Naive thymus-derived CD4-positive, alpha-beta T cell (primary cell): Measurements from ENCODE around the gene TNPO1. TPM values are rescaled to one million over a fixed set of nuclear protein-coding genes. Genes with fewer than 3 reads are reported as not detected.

Source experiments
- ATAC-seq: fragments of 150-1000 bp; cut with Tn5 transposase; 2 replicates; pipeline ENCODE4 v1.10.0; 2021; ENCODE audit warnings: mild to moderate bottlenecking, moderate library complexity
- CTCF ChIA-PET: fragments of 350-600 bp; sonication (Branson Sonifier 250); formaldehyde crosslinking; loops from one replicate; lab custom pipeline; 2021; ENCODE audit warnings: antibody characterized with exemption; lab: Charles Lee
- POLR2A ChIA-PET: fragments of 350-600 bp; sonication (Branson Sonifier 250); formaldehyde crosslinking; loops from one replicate; lab custom pipeline; 2021; ENCODE audit warnings: antibody characterized with exemption, inconsistent platforms; lab: Charles Lee
- DNase-seq, 9 donors: peaks; one replicate each; pipeline versions ENCODE4 v3.0.0 to v3.0.0-alpha.2; 2020 to 2022; ENCODE audit warnings: mixed read lengths in 1 of 9
- H3K27ac ChIP-seq: one replicate; pipeline ENCODE4 v1.7.0; 2013; ENCODE audit warnings: mild to moderate bottlenecking, low read depth, low read length, moderate library complexity
- H3K27me3 ChIP-seq, 2 donors: one replicate each; pipeline ENCODE4 v1.7.0; 2013; ENCODE audit warnings: low read length in 2 of 2, mild to moderate bottlenecking in 2 of 2, moderate library complexity in 2 of 2; ENCODE audit not compliant: control insufficient read depth in 2 of 2, insufficient read depth in 2 of 2
- H3K36me3 ChIP-seq, 3 experiments: 1 replicate in 2 of 3; 2 replicates in 1 of 3; pipeline ENCODE4 v1.7.0; 2013; ENCODE audit warnings: low read length in 3 of 3, mild to moderate bottlenecking in 3 of 3, moderate library complexity in 1 of 3; ENCODE audit not compliant: insufficient read depth in 3 of 3, control insufficient read depth in 2 of 3
- H3K4me1 ChIP-seq, 2 donors: one replicate each; pipeline ENCODE4 v1.7.0; 2013; ENCODE audit warnings: low read length in 2 of 2, mild to moderate bottlenecking in 2 of 2, moderate library complexity in 1 of 2; ENCODE audit not compliant: control insufficient read depth in 2 of 2, insufficient read depth in 2 of 2
- H3K4me3 ChIP-seq: 2 replicates; pipeline ENCODE4 v1.7.0; 2013; ENCODE audit warnings: mild to moderate bottlenecking, low read length
- H3K9me3 ChIP-seq, 3 experiments: 1 replicate in 2 of 3; 2 replicates in 1 of 3; pipeline ENCODE4 v1.7.0; 2013; ENCODE audit warnings: low read length in 3 of 3; ENCODE audit not compliant: control insufficient read depth in 2 of 3
- H3K27ac Mint-ChIP-seq, 9 donors: one replicate each; pipeline ENCODE4 v1.8.0; 2020 to 2022; ENCODE audit warnings: mixed read lengths in 9 of 9, mild to moderate bottlenecking in 8 of 9, moderate library complexity in 5 of 9, inconsistent platforms in 2 of 9
- H3K27me3 Mint-ChIP-seq, 5 donors: one replicate each; pipeline ENCODE4 v1.8.0; 2021 to 2022; ENCODE audit warnings: mixed read lengths in 5 of 5, mild to moderate bottlenecking in 1 of 5
- H3K36me3 Mint-ChIP-seq, 5 donors: one replicate each; pipeline ENCODE4 v1.8.0; 2020 to 2022; ENCODE audit warnings: mixed read lengths in 5 of 5, mild to moderate bottlenecking in 3 of 5, inconsistent platforms in 1 of 5
- H3K4me1 Mint-ChIP-seq, 7 donors: one replicate each; pipeline ENCODE4 v1.8.0; 2020 to 2022; ENCODE audit warnings: mixed read lengths in 7 of 7, mild to moderate bottlenecking in 3 of 7, inconsistent platforms in 1 of 7
- H3K4me3 Mint-ChIP-seq, 10 donors: one replicate each; pipeline ENCODE4 v1.8.0; 2020 to 2022; ENCODE audit warnings: mild to moderate bottlenecking in 10 of 10, mixed read lengths in 10 of 10, moderate library complexity in 6 of 10, inconsistent platforms in 2 of 10
- H3K9me3 Mint-ChIP-seq, 11 donors: one replicate each; pipeline ENCODE4 v1.8.0; 2020 to 2022; ENCODE audit warnings: mixed read lengths in 11 of 11, mild to moderate bottlenecking in 4 of 11, inconsistent platforms in 1 of 11, moderate library complexity in 1 of 11
- intact Hi-C, 2 donors: fragments of 100-400 bp; cut with micrococcal nuclease; formaldehyde crosslinking; loops; one replicate each; pipeline ENCODE4 v1.15.1; 2023
- polyA plus RNA-seq, 2 donors: library from polyadenylated mRNA; unstranded; fragments of 300-500 nt; fragmentation: Illumina TruSeq; gene quantifications; one replicate each; pipeline ENCODE4 v1.2.3, GENCODE V29; 2021
- total RNA-seq, 6 experiments: library from RNA in 5 of 6; stranded (reverse) in 5 of 6; gene quantifications; 1 replicate in 5 of 6; 2 replicates in 1 of 6; pipeline ENCODE4 v1.2.3 and lab custom pipeline; 2021 to 2026

TNPO1 gene
- total and polyA plus RNA-seq, 7 experiments from 2014 or later: 52.8 to 96.3 (median 74.4) TPM

DNA sequence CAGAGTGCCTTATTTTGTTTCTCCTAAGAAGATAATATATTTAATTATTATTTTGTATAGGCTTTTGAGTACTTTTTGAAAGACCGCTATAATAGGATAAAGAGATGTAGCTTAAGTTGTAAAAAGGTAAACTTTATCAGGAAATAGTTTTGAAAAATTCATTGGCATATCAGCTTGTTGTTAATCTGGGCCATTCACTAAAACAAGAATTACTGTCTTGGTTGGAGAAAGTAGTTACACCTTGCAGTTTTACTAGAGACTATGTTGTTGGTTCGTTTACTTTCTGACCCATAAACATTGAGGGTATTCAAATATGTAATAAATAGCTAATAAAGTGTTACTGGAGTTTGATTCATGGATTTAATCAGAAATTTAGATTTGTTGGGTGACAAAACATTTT, 33.7 kb downstream of the TNPO1 start:
- no peaks in the 10 kb centered on the region for H3K27me3 ChIP-seq
- ATAC-seq (no peak), DNase-seq (no peak)
- peaks cover 0 to 7% (median 0%) of the 10 kb centered on the region in 5 donors for H3K27me3 Mint-ChIP-seq
- peak overlapping the region; percentile 73 to 97 (median 94) for H3K4me3 Mint-ChIP-seq
- H3K4me1 ChIP-seq: peaks cover 31% of the 10 kb centered on the region in 2 donors
- H3K9me3 Mint-ChIP-seq: no peaks in the 10 kb centered on the region
- peaks cover 0 to 6% (median 0%) of the 10 kb centered on the region in 3 experiments for H3K36me3 ChIP-seq
- H3K27ac Mint-ChIP-seq: no peak overlapping the region
- CTCF ChIA-PET: no interaction called here
- H3K4me3 ChIP-seq: peak overlapping the region; percentile 8
- H3K9me3 ChIP-seq: no peaks in the 10 kb centered on the region
- H3K36me3 Mint-ChIP-seq: peaks cover 0 to 14% (median 0%) of the 10 kb centered on the region in 5 donors
- H3K27ac ChIP-seq: no peak overlapping the region
- POLR2A ChIA-PET: interaction anchor here (0.5 to 3.0 kb wide), 2 partner anchors 12 to 33 kb away, joined by 3 to 16 read pairs; partner anchors contain the start of gene TNPO1
- H3K4me1 Mint-ChIP-seq: peaks cover 33 to 90% (median 68%) of the 10 kb centered on the region in 7 donors
- intact Hi-C loops: loop anchor here in 1 of 2 donors (2.0 kb wide), 2 partner anchors 17 to 23 kb away; no protein-coding TSS in a partner anchor

DNA sequence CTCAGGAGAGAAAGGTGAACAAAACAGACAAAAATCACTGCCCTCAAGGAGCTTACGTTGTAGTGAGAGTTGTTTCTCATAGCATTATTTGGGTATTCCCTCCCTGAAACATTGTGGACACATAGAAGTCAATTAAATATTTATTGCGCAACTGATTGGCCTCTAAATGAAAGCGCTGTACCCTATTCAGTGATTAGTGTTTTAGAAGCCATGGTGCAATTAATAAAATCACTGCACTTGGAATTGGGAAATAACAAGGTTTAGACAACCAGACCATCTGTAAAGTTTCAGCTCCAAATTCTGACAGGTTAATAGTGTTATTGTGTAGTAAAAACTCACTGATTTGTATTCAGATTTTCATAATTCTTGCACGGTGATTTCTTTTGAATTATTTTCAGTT, 35.9 kb downstream of the TNPO1 start:
- H3K4me1 Mint-ChIP-seq: peaks cover 40 to 85% (median 74%) of the 10 kb centered on the region in 7 donors
- Histone ChIP-seq H3K4me1 (peaks cover 32 to 36% of the 10 kb centered on the region in 2 donors), H3K27ac (no peak overlapping the region), H3K4me3 (no peak overlapping the region), H3K27me3 (no peaks in the 10 kb centered on the region), H3K36me3 (peaks cover 7 to 28% (median 8%) of the 10 kb centered on the region in 3 experiments), H3K9me3 (no peaks in the 10 kb centered on the region)
- ATAC-seq (no peak), DNase-seq (no peak)
- H3K4me3 Mint-ChIP-seq: peak overlapping the region in 7 of 10 donors; percentile 3 to 97 (median 32)
- peaks cover 0 to 3% (median 0%) of the 10 kb centered on the region in 5 donors for H3K27me3 Mint-ChIP-seq
- intact Hi-C loops: no loop called here
- peak overlapping the region in 1 of 9 donors; percentile 25 for H3K27ac Mint-ChIP-seq
- ChIA-PET POLR2A (no interaction called here), CTCF (no interaction called here)
- no peaks in the 10 kb centered on the region for H3K9me3 Mint-ChIP-seq
- H3K36me3 Mint-ChIP-seq: peaks cover 2 to 21% (median 13%) of the 10 kb centered on the region in 5 donors

DNA sequence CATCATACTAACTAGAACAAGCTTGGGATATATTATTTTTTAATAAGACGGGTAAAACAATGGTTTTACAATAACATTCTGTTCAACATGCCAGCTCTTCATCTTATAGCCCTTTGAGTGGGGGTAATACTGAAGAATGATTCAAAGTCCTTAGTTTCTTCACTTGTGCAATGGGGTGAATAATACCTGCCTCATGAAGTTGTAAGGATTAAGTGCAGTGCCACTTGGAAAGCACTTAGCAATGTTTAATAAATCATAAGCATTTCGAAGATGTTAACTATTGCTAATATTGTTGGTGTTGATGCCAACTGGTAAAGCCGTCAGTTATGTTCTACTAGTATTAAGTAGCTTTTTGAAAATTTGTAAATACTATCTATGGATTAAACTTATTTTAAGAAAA, 38.0 kb downstream of the TNPO1 start:
- peaks cover 5 to 28% (median 14%) of the 10 kb centered on the region in 5 donors for H3K36me3 Mint-ChIP-seq
- intact Hi-C loops: no loop called here
- CTCF ChIA-PET: no interaction called here
- ATAC-seq: no peak
- no peaks in the 10 kb centered on the region for H3K27me3 ChIP-seq
- H3K9me3 ChIP-seq: no peaks in the 10 kb centered on the region
- H3K27me3 Mint-ChIP-seq: no peaks in the 10 kb centered on the region
- POLR2A ChIA-PET: no interaction called here
- peak overlapping the region in 1 of 9 donors; percentile 45 for H3K27ac Mint-ChIP-seq
- H3K4me1 ChIP-seq: peaks cover 27 to 32% of the 10 kb centered on the region in 2 donors
- peaks cover 38 to 91% (median 79%) of the 10 kb centered on the region in 7 donors for H3K4me1 Mint-ChIP-seq
- peaks cover 9 to 26% (median 9%) of the 10 kb centered on the region in 3 experiments for H3K36me3 ChIP-seq
- no peaks in the 10 kb centered on the region for H3K9me3 Mint-ChIP-seq
- no peak overlapping the region for H3K4me3 ChIP-seq
- no peak for DNase-seq
- peak overlapping the region in 3 of 10 donors; percentile 23 to 97 (median 47) for H3K4me3 Mint-ChIP-seq
- no peak overlapping the region for H3K27ac ChIP-seq

DNA sequence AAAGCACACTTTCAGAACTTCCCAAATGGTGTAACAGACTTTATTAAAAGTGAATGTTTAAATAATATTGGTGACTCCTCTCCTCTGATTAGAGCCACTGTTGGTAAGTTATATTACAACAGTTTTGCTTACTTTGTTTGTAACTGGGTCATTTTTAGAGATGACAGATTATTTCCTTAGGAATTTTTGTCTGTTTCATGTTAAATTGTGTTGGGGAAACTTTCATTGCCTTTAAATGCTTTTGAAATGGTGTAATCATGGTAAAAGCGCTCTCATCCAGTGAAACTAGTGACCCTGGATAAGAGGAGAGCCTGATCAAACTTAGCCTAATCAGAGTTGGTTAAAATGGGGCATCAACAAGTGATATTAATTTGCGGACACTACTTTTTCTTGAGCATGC, 39.4 kb downstream of the TNPO1 start:
- H3K36me3 Mint-ChIP-seq: peaks cover 7 to 35% (median 14%) of the 10 kb centered on the region in 5 donors
- Histone ChIP-seq H3K4me1 (peaks cover 16 to 22% of the 10 kb centered on the region in 2 donors), H3K27ac (no peak overlapping the region), H3K36me3 (peaks cover 9 to 30% (median 9%) of the 10 kb centered on the region in 3 experiments), H3K27me3 (no peaks in the 10 kb centered on the region), H3K4me3 (no peak overlapping the region), H3K9me3 (no peaks in the 10 kb centered on the region)
- DNase-seq (no peak), ATAC-seq (no peak)
- peaks cover 28 to 88% (median 77%) of the 10 kb centered on the region in 7 donors for H3K4me1 Mint-ChIP-seq
- ChIA-PET POLR2A (no interaction called here), CTCF (no interaction called here)
- H3K27me3 Mint-ChIP-seq: no peaks in the 10 kb centered on the region
- no peak overlapping the region for H3K27ac Mint-ChIP-seq
- intact Hi-C loops: no loop called here
- no peaks in the 10 kb centered on the region for H3K9me3 Mint-ChIP-seq
- H3K4me3 Mint-ChIP-seq: no peak overlapping the region

DNA sequence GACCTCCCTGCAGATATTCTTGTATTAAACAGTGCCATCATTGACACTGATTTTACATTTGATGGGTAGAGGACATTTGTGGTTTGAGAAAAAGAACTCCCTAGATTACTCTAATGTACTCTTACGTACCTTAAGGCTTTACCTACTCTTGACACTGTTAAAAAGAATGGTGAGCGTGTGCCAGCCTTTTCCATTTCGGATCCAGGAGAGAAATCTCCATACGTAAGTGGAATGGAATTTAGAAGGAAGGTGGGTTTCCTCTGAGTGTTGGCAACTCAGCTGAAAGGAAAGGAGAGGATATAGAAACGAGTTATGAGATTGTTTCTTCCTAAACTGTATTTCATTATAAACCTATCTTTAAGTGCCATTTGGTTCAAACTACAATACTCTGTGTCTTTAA, 40.9 kb downstream of the TNPO1 start:
- intact Hi-C loops: no loop called here
- Histone ChIP-seq H3K4me1 (peaks cover 6 to 16% of the 10 kb centered on the region in 2 donors), H3K9me3 (no peaks in the 10 kb centered on the region), H3K27me3 (no peaks in the 10 kb centered on the region), H3K36me3 (peaks cover 9 to 43% (median 14%) of the 10 kb centered on the region in 3 experiments), H3K27ac (no peak overlapping the region), H3K4me3 (no peak overlapping the region)
- DNase-seq (no peak), ATAC-seq (no peak)
- CTCF ChIA-PET: no interaction called here
- Mint-ChIP-seq H3K4me3 (peak overlapping the region in 1 of 10 donors; percentile 30), H3K36me3 (peaks cover 7 to 42% (median 17%) of the 10 kb centered on the region in 5 donors), H3K4me1 (peaks cover 19 to 81% (median 64%) of the 10 kb centered on the region in 7 donors), H3K27ac (peak overlapping the region in 1 of 9 donors; percentile 46), H3K27me3 (no peaks in the 10 kb centered on the region), H3K9me3 (no peaks in the 10 kb centered on the region)
- POLR2A ChIA-PET: no interaction called here

DNA sequence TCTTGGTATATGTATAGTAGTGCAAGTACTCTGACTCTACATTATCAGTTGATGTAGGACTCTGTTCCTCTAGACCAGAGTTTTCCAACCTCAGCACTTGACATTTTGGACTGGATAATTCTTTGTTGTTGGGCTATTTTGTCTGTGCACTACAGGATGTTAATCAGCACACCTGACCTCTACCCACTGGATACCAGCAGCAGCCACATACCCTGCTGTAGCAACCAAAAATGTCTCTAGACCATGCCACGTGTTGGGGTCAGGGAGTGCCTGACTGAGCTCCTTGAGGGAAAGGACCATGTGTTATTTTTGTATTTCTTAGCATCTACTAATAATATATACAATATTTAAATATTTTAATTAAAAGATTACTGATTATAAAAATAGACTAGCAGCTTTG, 42.7 kb downstream of the TNPO1 start:
- DNase-seq (no peak), ATAC-seq (no peak)
- H3K36me3 Mint-ChIP-seq: peaks cover 7 to 40% (median 18%) of the 10 kb centered on the region in 5 donors
- Histone ChIP-seq H3K4me3 (no peak overlapping the region), H3K27me3 (no peaks in the 10 kb centered on the region), H3K27ac (no peak overlapping the region), H3K36me3 (peaks cover 15 to 56% (median 18%) of the 10 kb centered on the region in 3 experiments), H3K9me3 (no peaks in the 10 kb centered on the region), H3K4me1 (peaks cover 5 to 6% of the 10 kb centered on the region in 2 donors)
- H3K4me3 Mint-ChIP-seq: no peak overlapping the region
- no peak overlapping the region for H3K27ac Mint-ChIP-seq
- ChIA-PET POLR2A (no interaction called here), CTCF (no interaction called here)
- H3K4me1 Mint-ChIP-seq: peaks cover 17 to 64% (median 46%) of the 10 kb centered on the region in 7 donors
- intact Hi-C loops: no loop called here
- H3K27me3 Mint-ChIP-seq: no peaks in the 10 kb centered on the region
- H3K9me3 Mint-ChIP-seq: no peaks in the 10 kb centered on the region

DNA sequence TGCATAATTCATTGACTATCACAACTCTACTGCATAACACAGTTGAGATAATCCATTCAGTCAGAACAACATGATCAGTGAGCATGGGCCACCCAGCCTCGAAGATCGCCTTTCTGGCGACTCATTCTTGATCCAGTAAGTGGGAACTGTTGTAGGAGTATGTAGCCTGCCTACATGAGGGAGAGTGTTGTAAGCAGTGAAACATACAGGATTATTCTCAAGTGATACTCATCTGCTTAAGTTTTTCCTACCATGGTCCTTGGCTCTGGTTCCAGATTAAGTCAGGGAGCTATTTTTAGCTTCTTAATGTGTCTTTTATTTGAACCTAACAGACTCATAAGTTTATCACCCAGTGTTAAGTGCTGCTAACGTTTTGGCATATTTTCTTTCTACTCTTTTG, 44.0 kb downstream of the TNPO1 start:
- Mint-ChIP-seq H3K27ac (peak overlapping the region in 3 of 9 donors; percentile 40 to 73 (median 66)), H3K36me3 (peaks cover 7 to 37% (median 18%) of the 10 kb centered on the region in 5 donors), H3K4me1 (peaks cover 15 to 56% (median 41%) of the 10 kb centered on the region in 7 donors), H3K4me3 (no peak overlapping the region), H3K27me3 (no peaks in the 10 kb centered on the region), H3K9me3 (no peaks in the 10 kb centered on the region)
- intact Hi-C loops: no loop called here
- H3K27ac ChIP-seq: no peak overlapping the region
- ChIA-PET CTCF (interaction anchor here (0.6 kb wide), 1 partner anchor 28 kb away, joined by 3 read pairs; no protein-coding TSS in a partner anchor), POLR2A (no interaction called here)
- H3K36me3 ChIP-seq: peaks cover 15 to 64% (median 18%) of the 10 kb centered on the region in 3 experiments
- H3K4me1 ChIP-seq: peaks cover 5 to 6% of the 10 kb centered on the region in 2 donors
- H3K9me3 ChIP-seq: no peaks in the 10 kb centered on the region
- H3K4me3 ChIP-seq: no peak overlapping the region
- DNase-seq (no peak), ATAC-seq (no peak)
- no peaks in the 10 kb centered on the region for H3K27me3 ChIP-seq
